GM21576 (cell line): ENCODE results near the gene C12orf57.

ENCODE experiments used
- ATAC-seq: cut with Tn5 transposase; IDR thresholded peaks from one replicate; pipeline ENCODE4 v1.9.1; 2021; ENCODE audit warnings: mild to moderate bottlenecking, moderate library complexity; ENCODE audit not compliant: unreplicated experiment

The C12orf57 gene

DNA sequence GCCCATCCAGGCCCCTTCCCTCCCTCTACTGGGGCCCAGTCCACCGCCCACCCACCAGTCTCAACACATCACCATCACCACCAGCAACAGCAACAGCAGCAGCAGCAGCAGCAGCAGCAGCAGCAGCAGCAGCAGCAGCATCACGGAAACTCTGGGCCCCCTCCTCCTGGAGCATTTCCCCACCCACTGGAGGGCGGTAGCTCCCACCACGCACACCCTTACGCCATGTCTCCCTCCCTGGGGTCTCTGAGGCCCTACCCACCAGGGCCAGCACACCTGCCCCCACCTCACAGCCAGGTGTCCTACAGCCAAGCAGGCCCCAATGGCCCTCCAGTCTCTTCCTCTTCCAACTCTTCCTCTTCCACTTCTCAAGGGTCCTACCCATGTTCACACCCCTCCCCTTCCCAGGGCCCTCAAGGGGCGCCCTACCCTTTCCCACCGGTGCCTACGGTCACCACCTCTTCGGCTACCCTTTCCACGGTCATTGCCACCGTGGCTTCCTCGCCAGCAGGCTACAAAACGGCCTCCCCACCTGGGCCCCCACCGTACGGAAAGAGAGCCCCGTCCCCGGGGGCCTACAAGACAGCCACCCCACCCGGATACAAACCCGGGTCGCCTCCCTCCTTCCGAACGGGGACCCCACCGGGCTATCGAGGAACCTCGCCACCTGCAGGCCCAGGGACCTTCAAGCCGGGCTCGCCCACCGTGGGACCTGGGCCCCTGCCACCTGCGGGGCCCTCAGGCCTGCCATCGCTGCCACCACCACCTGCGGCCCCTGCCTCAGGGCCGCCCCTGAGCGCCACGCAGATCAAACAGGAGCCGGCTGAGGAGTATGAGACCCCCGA, 7.0 kb upstream of the C12orf57 start:
- ATAC-seq, result peak; percentile 6

DNA sequence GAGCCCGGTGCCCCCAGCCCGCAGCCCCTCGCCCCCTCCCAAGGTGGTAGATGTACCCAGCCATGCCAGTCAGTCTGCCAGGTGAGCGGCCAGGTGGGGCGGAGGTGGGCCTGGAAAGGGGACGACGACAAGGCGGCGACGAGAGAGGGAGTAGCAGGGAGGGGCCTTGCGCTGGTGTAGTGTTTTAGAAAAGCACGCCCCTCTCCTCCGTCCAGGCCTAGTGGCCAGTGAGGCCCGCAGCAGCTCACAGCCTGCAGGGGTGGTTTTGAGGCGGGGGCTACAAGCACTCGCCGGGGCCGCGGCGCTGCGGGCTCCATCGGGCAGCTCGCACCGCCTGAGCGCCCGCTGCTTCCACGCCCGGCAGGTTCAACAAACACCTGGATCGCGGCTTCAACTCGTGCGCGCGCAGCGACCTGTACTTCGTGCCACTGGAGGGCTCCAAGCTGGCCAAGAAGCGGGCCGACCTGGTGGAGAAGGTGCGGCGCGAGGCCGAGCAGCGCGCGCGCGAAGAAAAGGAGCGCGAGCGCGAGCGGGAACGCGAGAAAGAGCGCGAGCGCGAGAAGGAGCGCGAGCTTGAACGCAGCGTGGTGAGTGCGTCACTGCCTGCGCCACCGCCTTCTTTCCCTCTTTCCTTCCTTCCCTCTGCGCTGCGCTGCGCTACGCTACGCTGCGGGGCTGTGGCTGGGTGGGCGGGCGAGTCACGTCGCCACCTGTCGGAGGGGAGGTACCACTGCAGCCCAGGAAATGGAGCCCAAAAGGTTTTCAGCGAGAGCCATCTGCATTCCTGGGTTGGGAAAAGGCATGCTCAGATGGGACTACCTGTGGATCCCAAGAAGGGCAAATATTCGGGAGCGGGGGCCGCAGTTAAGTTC, 6.1 kb upstream of the C12orf57 start:
- peak; percentile 89 for ATAC-seq

DNA sequence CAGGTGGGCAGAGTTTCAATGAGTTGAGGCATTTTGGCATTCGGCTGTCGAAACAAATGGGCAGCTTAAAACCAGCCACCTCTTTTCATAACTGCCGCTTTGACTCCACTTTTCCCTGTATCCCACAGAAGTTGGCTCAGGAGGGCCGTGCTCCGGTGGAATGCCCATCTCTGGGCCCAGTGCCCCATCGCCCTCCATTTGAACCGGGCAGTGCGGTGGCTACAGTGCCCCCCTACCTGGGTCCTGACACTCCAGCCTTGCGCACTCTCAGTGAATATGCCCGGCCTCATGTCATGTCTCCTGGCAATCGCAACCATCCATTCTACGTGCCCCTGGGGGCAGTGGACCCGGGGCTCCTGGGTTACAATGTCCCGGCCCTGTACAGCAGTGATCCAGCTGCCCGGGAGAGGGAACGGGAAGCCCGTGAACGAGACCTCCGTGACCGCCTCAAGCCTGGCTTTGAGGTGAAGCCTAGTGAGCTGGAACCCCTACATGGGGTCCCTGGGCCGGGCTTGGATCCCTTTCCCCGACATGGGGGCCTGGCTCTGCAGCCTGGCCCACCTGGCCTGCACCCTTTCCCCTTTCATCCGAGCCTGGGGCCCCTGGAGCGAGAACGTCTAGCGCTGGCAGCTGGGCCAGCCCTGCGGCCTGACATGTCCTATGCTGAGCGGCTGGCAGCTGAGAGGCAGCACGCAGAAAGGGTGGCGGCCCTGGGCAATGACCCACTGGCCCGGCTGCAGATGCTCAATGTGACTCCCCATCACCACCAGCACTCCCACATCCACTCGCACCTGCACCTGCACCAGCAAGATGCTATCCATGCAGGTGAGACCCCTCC, 5.2 kb upstream of the C12orf57 start:
- ATAC-seq, result no peak

DNA sequence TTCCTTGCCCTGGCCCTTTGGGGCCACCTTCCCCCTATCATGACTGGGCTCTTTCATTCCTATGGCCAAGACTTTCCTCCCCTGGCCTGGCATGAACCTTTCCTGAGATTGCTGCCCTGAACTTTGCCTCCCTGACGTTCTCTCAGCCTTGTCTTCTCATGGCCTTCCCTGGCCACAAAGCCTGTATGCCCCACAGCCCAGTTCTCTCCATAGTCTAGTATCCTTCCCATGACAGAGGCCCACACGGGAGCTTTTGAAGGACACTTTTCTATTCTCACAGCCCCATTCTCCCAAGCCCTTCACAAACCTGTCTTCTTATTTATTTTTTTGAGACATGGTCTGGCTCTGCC, 4.7 kb upstream of the C12orf57 start:
- no peak for ATAC-seq

DNA sequence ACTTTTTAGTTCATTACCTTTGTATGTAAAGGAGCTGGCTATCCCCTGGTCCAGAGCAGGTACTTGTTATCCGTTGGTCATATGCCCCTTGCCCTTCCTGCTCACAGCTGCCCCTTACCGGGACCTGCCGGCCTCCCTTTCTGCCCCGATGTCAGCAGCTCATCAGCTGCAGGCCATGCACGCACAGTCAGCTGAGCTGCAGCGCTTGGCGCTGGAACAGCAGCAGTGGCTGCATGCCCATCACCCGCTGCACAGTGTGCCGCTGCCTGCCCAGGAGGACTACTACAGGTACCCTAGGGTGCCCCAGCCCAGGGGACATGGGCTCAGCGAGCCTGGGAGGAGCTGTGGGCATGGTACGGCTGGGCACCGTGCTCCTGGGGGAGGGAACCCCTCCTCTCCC, 2.6 kb upstream of the C12orf57 start:
- ATAC-seq, result no peak

DNA sequence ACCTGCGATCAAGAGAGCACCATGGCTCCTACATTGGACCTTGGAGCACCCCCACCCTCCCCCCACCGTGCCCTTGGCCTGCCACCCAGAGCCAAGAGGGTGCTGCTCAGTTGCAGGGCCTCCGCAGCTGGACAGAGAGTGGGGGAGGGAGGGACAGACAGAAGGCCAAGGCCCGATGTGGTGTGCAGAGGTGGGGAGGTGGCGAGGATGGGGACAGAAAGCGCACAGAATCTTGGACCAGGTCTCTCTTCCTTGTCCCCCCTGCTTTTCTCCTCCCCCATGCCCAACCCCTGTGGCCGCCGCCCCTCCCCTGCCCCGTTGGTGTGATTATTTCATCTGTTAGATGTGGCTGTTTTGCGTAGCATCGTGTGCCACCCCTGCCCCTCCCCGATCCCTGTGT, 2.0 kb upstream of the C12orf57 start:
- ATAC-seq, result no peak

DNA sequence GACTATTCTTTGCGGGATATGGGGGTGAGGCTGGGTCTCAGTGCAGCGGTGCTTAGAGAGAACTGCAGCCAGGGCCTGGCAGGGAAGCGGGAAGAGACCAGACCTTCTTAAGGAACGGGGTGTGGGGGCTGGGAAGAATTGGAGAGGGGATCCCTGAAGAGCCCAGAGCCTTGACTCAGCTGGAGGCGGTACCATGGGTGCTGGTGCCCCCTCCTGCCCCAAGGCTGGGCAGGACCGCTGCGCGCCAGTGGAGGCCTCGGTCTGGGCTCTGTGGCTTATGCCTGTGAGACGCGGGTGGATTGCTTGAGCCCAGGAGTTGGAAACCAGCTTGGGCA, 1.5 kb upstream of the C12orf57 start:
- ATAC-seq, result no peak

DNA sequence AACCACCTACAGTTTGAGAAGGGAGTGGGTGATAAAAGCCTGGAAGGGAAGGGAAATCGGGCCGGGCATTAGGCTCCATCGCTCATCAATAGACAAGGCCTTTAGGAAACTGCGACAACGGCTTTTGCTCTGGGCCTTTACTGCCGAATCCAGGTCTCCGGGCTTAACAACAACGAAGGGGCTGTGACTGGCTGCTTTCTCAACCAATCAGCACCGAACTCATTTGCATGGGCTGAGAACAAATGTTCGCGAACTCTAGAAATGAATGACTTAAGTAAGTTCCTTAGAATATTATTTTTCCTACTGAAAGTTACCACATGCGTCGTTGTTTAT, 467 bp upstream of the C12orf57 start:
- ATAC-seq, result peak; percentile 33

DNA sequence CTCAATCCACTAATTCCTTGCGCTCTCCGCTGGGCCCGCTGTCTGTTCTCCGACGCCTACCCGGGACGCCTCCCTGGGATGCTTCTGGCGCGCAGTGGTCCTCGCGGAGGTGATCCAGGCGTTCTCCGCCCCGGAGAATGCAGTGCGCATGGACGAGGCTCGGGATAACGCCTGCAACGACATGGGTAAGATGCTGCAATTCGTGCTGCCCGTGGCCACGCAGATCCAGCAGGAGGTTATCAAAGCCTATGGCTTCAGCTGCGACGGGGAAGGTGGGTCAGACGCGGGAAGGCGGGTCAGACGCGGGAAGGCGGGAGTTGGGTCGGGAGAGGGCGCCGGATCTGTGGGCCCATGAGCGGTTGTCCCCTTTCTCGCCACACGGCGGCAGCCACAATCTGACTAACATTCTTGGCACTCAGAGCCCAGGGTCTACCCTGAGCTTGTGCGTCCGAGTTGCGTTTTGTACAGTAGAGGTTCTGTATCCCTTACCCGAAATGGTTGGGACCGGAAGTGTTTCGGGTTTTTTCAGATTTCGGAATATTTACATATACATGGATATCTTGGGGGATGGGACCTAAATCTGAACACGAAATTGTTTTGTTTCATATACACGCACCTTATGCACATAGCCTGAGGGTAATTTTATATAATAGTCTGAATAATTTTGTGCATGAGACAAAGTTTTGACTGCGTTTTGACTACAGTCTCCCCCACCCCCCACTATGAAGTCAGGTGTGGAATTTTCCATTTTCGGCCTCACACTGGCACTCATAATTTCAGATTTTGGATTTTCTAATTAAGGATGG, 762 bp downstream of the C12orf57 start:
- ATAC-seq, result peak; percentile 30

DNA sequence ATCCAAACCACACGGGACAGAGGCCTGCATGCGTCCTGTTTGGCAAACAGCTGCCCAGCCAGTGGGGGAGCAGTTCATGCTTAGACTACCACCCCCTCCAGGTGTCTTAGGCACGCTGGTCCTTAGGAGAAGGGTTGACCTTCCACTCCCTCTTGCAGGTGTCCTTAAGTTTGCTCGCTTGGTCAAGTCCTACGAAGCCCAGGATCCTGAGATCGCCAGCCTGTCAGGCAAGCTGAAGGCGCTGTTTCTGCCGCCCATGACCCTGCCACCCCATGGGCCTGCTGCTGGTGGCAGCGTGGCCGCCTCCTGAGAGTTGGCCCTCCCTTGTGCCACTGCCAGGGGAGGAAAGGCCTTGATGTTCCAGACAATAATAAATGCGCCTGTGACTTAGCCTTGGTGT, 1.8 kb downstream of the C12orf57 start:
- no peak for ATAC-seq

DNA sequence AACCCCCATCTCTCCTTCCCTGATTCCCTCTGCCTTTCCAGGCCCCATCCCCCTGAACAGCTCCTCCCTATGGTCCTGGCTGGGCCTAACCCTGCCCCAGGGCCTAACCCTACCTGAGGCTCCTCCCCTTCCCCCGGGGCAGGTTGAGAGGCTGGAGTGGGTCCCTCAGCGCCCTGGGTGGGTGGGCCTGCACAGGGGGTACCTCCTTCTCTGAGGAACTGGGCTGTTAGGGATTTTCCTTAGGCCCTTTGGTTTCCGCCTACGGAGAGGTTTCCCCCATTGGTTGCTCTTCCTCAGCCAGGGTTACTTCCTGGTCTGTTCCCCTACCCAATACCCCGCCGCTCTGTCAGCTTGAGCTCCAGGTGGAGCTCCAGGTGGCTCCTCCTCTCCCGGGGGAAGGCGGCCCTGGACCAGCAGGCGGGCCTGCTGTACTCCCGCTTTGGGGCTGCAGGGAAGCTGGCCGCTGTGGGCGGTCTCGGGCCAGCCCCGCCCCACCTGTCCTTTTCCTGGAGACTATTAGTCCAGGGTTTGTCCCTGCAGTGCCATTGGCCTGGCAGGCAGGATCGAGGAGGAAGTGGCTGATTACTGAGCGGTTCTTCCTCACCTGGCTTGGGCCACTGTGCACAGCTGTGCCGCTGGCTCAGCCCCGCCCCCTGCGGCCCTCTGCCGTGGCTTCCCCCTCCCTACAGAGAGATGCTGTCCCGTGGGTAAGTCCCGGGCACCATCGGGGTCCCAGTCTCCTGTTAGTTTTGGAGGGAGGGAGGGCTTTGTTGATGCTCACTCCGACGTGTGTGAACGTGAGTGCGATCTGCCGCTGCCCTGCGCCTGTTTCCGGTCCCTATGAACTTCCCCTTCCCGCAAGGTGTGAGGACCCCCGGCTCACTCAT, 2.5 kb downstream of the C12orf57 start:
- peak; percentile 20 for ATAC-seq

DNA sequence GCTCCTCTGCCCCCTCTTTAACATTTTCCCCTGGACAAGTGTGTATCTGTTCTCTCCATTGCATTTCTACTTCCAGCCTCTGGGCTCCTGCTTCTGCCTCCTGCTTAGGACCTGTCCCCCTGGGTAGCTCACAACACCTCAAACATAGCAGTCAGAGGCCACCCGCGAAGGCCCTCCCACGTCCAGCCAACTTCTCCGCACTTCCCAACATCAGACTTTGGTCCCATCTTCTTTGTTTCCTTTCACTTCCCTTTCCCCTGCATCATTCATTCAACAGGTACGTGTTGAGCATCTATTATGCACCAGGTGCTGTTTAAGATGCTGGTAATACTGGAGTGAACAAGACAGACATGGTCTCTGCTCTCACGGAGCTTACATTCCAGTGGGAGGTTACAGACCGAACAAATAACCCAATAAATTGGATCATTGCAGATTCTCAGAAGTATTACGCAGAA, 3.1 kb downstream of the C12orf57 start:
- no peak for ATAC-seq

DNA sequence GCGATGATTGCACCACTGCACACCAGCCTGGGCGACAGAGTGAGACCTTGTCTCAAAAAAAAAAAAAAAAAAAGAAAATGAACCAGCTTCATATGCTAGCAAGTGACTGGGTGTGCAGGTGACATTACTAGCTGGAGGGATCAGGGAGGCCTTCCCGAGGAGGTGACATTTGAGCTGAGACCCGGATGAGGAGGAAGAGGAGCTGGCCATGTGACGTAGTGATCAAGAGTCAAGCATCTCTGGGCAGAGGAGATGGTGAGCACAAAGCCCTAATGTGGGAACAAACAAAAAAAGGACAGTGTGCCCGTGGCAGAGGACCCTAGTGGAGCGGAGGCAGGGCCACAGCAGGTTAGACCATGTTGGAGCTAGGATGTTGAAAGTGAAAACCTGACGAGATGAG, 3.8 kb downstream of the C12orf57 start:
- no peak for ATAC-seq

DNA sequence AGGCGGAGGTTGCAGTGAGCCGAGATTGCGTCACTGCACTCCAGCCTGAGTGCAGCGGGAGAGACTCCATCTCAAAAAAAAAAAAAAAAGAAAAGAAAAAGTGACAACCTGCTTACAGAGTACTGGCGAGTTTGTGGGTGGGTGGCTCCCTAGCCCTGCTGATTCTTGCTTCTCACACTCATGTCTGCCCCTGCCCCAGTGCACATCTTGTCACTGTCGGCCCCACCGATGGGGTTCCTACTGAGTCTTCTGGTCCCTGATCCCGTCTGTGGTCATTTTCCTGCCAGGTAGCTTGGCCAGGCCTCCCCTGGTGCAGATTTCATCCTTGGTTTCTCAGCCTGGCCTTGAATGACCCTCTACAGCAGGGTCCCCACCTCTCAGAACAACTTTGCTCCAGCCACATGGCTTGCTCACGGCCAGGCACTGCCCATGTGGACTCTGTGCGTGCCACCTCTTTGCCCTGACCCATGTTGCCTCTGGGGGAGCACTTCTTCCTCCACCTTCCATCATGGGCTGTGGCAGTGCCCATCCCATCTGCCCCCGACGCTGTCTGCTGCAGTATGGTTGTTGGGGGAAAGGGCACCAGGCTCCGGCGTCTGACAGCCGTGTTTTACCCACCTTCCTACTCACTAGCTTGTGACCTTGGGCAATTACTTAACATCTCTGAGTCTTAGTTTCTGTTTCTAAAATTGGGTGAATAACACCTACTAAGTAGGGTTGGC, 5.2 kb downstream of the C12orf57 start:
- ATAC-seq, result no peak

DNA sequence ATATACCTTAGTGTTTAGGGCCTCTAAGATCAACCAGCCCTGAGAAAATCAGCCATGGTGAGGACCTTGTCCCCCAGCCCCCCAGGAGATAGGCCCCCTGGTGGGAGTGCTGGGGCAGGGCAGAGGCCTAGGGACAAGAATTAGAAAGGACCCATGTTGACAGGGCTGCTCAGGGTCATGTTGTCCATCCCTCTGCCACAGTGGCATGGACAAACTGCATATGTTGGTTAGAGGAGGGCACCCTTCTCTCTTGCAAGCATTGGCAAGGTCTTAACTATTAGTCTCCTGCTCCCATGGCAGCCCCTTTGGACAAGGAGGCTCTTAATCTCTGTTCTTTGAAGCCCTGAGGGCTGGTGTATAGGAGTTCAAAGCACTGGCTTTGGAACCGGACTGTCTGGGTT, 6.6 kb downstream of the C12orf57 start:
- ATAC-seq, result no peak

DNA sequence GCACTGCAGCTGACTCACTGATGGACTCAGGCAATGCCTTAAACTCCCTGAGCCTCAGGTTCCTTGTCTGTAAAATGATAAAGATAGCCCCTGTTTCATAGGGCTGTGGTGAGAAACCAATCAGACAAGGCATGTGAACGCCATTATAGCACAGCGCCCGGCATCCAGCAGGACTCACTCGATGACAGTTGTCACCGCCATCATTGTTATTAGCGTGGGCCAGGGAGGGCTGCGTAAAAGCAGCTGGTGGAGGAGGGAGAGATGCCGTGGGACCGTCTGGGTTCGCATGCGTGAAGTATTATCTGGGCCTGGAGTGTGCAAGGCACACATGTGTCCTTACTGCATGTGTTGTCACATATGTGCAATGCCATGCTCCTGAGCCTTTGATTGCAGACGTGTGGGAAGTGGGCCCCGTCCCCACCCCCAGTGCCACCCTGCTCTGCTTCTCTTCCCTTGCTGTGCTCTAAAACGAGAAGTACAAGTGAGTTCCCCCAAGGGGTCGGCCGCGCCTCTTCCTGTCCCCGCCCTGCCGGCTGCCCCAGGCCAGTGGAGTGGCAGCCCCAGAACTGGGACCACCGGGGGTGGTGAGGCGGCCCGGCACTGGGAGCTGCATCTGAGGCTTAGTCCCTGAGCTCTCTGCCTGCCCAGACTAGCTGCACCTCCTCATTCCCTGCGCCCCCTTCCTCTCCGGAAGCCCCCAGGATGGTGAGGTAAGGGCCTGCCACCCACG, 7.2 kb downstream of the C12orf57 start, which contains the start of gene PTPN6:
TSS of gene PTPN6 (plus strand) at position 546 of the 730 bp plus-strand sequence. CDS start at position 703, 157 bp downstream.
- ATAC-seq, result no peak

DNA sequence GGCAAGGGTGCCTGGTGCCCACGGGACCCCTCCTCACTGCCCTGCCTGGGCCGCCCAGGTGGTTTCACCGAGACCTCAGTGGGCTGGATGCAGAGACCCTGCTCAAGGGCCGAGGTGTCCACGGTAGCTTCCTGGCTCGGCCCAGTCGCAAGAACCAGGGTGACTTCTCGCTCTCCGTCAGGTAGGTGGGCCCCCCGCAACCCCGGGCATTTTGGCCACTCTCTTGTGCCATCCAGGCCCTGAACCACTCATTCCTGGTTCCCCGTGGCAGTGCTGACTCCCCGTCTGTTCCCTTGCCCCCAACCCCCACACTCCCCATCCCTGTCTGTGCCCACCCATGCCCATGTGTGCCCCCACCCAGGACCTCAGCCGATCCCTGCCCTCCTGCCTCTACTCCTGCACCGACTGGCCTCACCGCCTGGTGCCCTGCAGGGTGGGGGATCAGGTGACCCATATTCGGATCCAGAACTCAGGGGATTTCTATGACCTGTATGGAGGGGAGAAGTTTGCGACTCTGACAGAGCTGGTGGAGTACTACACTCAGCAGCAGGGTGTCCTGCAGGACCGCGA, 7.8 kb downstream of the C12orf57 start:
- no peak for ATAC-seq
